Endothelial cell of umbilical vein (primary cell): Measurements from ENCODE around the gene FBXL2. TPM values are rescaled to one million over a fixed set of nuclear protein-coding genes. Genes with fewer than 3 reads are reported as not detected.

Experiments
- BruUV-seq: library from RNA; stranded (reverse); fragments of 400-500 nt; replicated peaks from 2 replicates; lab custom pipeline; 2021; lab: Mats Ljungman, UMichigan
- CTCF ChIA-PET: fragments of 300-600, 350-600 bp; sonication (Branson Sonifier 250); formaldehyde crosslinking; loops from one replicate; lab custom pipeline; 2021; ENCODE audit warnings: antibody characterized with exemption, inconsistent platforms; lab: Charles Lee
- POLR2A ChIA-PET: fragments of 300-600, 350-600 bp; sonication (Branson Sonifier 250); formaldehyde crosslinking; loops from one replicate; lab custom pipeline; 2021; ENCODE audit warnings: antibody characterized with exemption, inconsistent platforms; lab: Charles Lee
- DNase-seq: peaks from one replicate; pipeline ENCODE4 v3.0.0-alpha.2; 2011; ENCODE audit warnings: low read depth, low spot score
- FAIRE-seq: peaks from 2 replicates; lab custom pipeline; 2011; peaks lifted over from hg19 to GRCh38; lab: Jason Lieb, UNC
- H2AFZ ChIP-seq: 2 replicates; pipeline ENCODE4 v1.6.0; 2012; ENCODE audit warnings: low read depth, low read length, control low read depth, inconsistent platforms
- H3K27ac ChIP-seq: 2 replicates; pipeline ENCODE4 v1.5.1; 2011; ENCODE audit warnings: low read depth, mild to moderate bottlenecking, control low read depth, low read length, moderate library complexity; ENCODE audit not compliant: insufficient read depth
- H3K27me3 ChIP-seq, 2 experiments: 2 replicates each; pipeline versions ENCODE4 v1.6.0 to v1.6.1; 2011; ENCODE audit warnings: low read length in 2 of 2, mixed read lengths in 1 of 2; ENCODE audit not compliant: control insufficient read depth in 2 of 2, insufficient read depth in 2 of 2
- H3K36me3 ChIP-seq, 2 experiments: 2 replicates in 1 of 2; 3 replicates in 1 of 2; pipeline ENCODE4 v1.5.1; 2011; ENCODE audit warnings: low read length in 2 of 2, mild to moderate bottlenecking in 1 of 2, moderate library complexity in 1 of 2; ENCODE audit not compliant: control insufficient read depth in 2 of 2, insufficient read depth in 2 of 2; ENCODE audit errors: extremely low read depth in 1 of 2
- H3K4me1 ChIP-seq: 3 replicates; pipeline ENCODE4 v1.5.1; 2011; ENCODE audit warnings: mild to moderate bottlenecking, low read length; ENCODE audit not compliant: control insufficient read depth, insufficient read depth; ENCODE audit errors: extremely low read depth
- H3K4me2 ChIP-seq: 2 replicates; pipeline ENCODE4 v1.6.1; 2011; ENCODE audit warnings: low read length, control low read depth, mixed read lengths; ENCODE audit not compliant: insufficient read depth
- H3K4me3 ChIP-seq, 3 experiments: fragments of 200-600 bp in 1 of 3; sonication (generic), shearing (Covaris generic) in 1 of 3; replicated peaks in 1 of 3; 2 replicates each; pipeline ENCODE4 v1.5.1; 2011 to 2016; ENCODE audit warnings: control low read depth in 3 of 3, low read length in 3 of 3, mild to moderate bottlenecking in 2 of 3, inconsistent platforms in 1 of 3, low read depth in 1 of 3, moderate library complexity in 1 of 3; ENCODE audit not compliant: insufficient read depth in 1 of 3
- H3K79me2 ChIP-seq: 2 replicates; pipeline ENCODE4 v1.6.0; 2012; ENCODE audit warnings: low read length, inconsistent platforms; ENCODE audit not compliant: control insufficient read depth, insufficient read depth
- H3K9ac ChIP-seq: replicated peaks from 2 replicates; pipeline ENCODE3; 2011; ENCODE audit warnings: low read length, control low read depth; ENCODE audit not compliant: insufficient read depth; ENCODE audit errors: extremely low read depth
- H3K9me1 ChIP-seq: replicated peaks from 3 replicates; pipeline ENCODE4 v1.6.0; 2011; ENCODE audit warnings: mild to moderate bottlenecking, low read length; ENCODE audit not compliant: control insufficient read depth, insufficient read depth; ENCODE audit errors: extremely low read depth
- H3K9me3 ChIP-seq: replicated peaks from 2 replicates; pipeline ENCODE4 v1.5.1; 2012; ENCODE audit warnings: low read length, inconsistent platforms; ENCODE audit not compliant: control insufficient read depth, insufficient read depth
- H4K20me1 ChIP-seq: replicated peaks from 2 replicates; pipeline ENCODE3; 2011; ENCODE audit warnings: mild to moderate bottlenecking, low read length; ENCODE audit not compliant: control insufficient read depth, insufficient read depth; ENCODE audit errors: extremely low read depth
- EZH2 ChIP-seq: IDR thresholded peaks from 2 replicates; pipeline ENCODE4 v1.6.1; 2012; ENCODE audit warnings: borderline replicate concordance, low read depth, mild to moderate bottlenecking, moderate library complexity, low read length, inconsistent platforms; ENCODE audit not compliant: severe bottlenecking
- FOS ChIP-seq: IDR thresholded peaks from 2 replicates; pipeline ENCODE4 v1.6.1; 2011; ENCODE audit warnings: mild to moderate bottlenecking, low read length, moderate library complexity, borderline replicate concordance; ENCODE audit not compliant: insufficient read depth
- GATA2 ChIP-seq: IDR thresholded peaks from 2 replicates; pipeline ENCODE4 v1.7.0; 2011; ENCODE audit warnings: low read depth, mild to moderate bottlenecking, moderate library complexity, mixed read lengths, low read length; ENCODE audit not compliant: insufficient read length, insufficient read depth
- JUN ChIP-seq: IDR thresholded peaks from 2 replicates; pipeline ENCODE4 v1.6.1; 2011; ENCODE audit warnings: borderline replicate concordance, low read depth; ENCODE audit not compliant: insufficient read length, insufficient read depth
- MYC ChIP-seq: IDR thresholded peaks from one replicate; pipeline ENCODE4 v1.6.1; 2011; ENCODE audit warnings: mild to moderate bottlenecking, low read depth, low read length
- POLR2A ChIP-seq: IDR thresholded peaks from 2 replicates; pipeline ENCODE4 v1.6.1; 2012; ENCODE audit warnings: low read depth, mild to moderate bottlenecking, control low read depth, low read length
- POLR2AphosphoS5 ChIP-seq: IDR thresholded peaks from 2 replicates; pipeline ENCODE4 v1.6.1; 2012; ENCODE audit warnings: low read depth, mild to moderate bottlenecking, control low read depth, low read length, moderate library complexity; ENCODE audit not compliant: insufficient read depth
- dilution Hi-C: fragments of 300-500 bp; cut with MboI; formaldehyde crosslinking; loops from one replicate; pipeline ENCODE4 v1.15.0; 2019; ENCODE audit warnings: low sequenced_read_pairs; ENCODE audit not compliant: extremely low pct_ligation_motif_present
- intact Hi-C: fragments of 100-400 bp; cut with micrococcal nuclease; formaldehyde crosslinking; loops from one replicate; pipeline ENCODE4 v1.10.0; 2022
- polyA plus RNA-seq, 4 experiments: library from polyadenylated mRNA; depleted of rRNA in 3 of 4; stranded (reverse) in 3 of 4; unstranded in 1 of 4; fragments of >200 nt; gene quantifications; 2 replicates each; pipeline versions ENCODE4 v1.2.1 to v1.2.3, GENCODE V29; 2011 to 2012; ENCODE audit warnings: missing spikeins in 1 of 4
- total RNA-seq: library from RNA; stranded (reverse); gene quantifications from 2 replicates; pipeline ENCODE4 v1.2.3, GENCODE V29; 2021
- TF ChIP-seq, protein P1 (sequence below), 2 donors: IDR thresholded peaks; 1 replicate in 1 of 2; 2 replicates in 1 of 2; pipeline ENCODE4 v1.5.1; 2011; ENCODE audit warnings: low read length in 2 of 2, mild to moderate bottlenecking in 2 of 2, moderate library complexity in 2 of 2, control low read depth in 1 of 2, inconsistent platforms in 1 of 2, low read depth in 1 of 2; ENCODE audit not compliant: insufficient read depth in 1 of 2; ENCODE audit errors: extremely low read depth in 1 of 2
- TF ChIP-seq, protein P2 (sequence below): IDR thresholded peaks from 2 replicates; pipeline ENCODE4 v1.6.1; 2011; ENCODE audit not compliant: insufficient read depth, insufficient read length

Gene FBXL2
- total and polyA plus RNA-seq, 2 donors (not counting 3 experiments of a cell fraction or from before 2014, with no cell fraction given): 21.7 to 44.7 TPM

GRCh38 chr3:33426068-33426467 lies 148.8 kb downstream of the FBXL2 start:
- CTCF ChIA-PET: interaction anchor here (1.5 kb wide), 1 partner anchor 15 kb away, joined by 5 read pairs; no protein-coding TSS in a partner anchor
- peak; percentile 24 for FAIRE-seq

More at GRCh38 chr3:33426068-33426467, 148.8 kb downstream of the FBXL2 start:
- TF ChIP-seq, protein P1, sequence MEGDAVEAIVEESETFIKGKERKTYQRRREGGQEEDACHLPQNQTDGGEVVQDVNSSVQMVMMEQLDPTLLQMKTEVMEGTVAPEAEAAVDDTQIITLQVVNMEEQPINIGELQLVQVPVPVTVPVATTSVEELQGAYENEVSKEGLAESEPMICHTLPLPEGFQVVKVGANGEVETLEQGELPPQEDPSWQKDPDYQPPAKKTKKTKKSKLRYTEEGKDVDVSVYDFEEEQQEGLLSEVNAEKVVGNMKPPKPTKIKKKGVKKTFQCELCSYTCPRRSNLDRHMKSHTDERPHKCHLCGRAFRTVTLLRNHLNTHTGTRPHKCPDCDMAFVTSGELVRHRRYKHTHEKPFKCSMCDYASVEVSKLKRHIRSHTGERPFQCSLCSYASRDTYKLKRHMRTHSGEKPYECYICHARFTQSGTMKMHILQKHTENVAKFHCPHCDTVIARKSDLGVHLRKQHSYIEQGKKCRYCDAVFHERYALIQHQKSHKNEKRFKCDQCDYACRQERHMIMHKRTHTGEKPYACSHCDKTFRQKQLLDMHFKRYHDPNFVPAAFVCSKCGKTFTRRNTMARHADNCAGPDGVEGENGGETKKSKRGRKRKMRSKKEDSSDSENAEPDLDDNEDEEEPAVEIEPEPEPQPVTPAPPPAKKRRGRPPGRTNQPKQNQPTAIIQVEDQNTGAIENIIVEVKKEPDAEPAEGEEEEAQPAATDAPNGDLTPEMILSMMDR (IDR thresholded peaks at IDR 0.05; ENCODE audit: extremely low read depth in 1 of 2, insufficient read depth in 1 of 2, low read depth in 1 of 2, low read length in 2 of 2): no peak
- TF ChIP-seq, protein P2, sequence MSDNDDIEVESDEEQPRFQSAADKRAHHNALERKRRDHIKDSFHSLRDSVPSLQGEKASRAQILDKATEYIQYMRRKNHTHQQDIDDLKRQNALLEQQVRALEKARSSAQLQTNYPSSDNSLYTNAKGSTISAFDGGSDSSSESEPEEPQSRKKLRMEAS: no peak
- TF ChIP-seq JUN (no peak), POLR2A (no peak), EZH2 (no peak), GATA2 (no peak), POLR2AphosphoS5 (no peak), MYC (no peak), FOS (no peak)
- Histone ChIP-seq H3K4me3 (no peak overlapping the region), H4K20me1 (peaks cover 14% of the 10 kb centered on the region), H3K36me3 (peaks cover under 1 to 7% of the 10 kb centered on the region in 2 experiments), H2AFZ (no peak overlapping the region), H3K27ac (no peak overlapping the region), H3K4me2 (no peak overlapping the region), H3K9ac (no peak overlapping the region), H3K4me1 (no peaks in the 10 kb centered on the region), H3K9me1 (no peaks in the 10 kb centered on the region), H3K9me3 (no peaks in the 10 kb centered on the region), H3K27me3 (no peaks in the 10 kb centered on the region), H3K79me2 (peaks cover 86% of the 10 kb centered on the region)
- DNase-seq: no peak
- POLR2A ChIA-PET: no interaction called here
- dilution Hi-C loops (no loop called here), intact Hi-C loops (no loop called here)
- BruUV-seq: no TSS peak
